Sciatic nerve (tissue), 2 donors: ENCODE results near the gene USO1. TPM values are rescaled to one million over a fixed set of nuclear protein-coding genes. Genes with fewer than 3 reads are reported as not detected.
"Not testable (repeated sequence)": the region's sequence is repeated elsewhere in the genome, so short reads cannot be mapped to it uniquely, and the experiment has no call there.

Experiments used
- ATAC-seq: fragments of 200-7000 bp; cut with Tn5 transposase; one replicate; pipeline ENCODE4 v1.9.1; 2020; ENCODE audit warnings: mild to moderate bottlenecking, moderate library complexity
- DNase-seq: peaks from one replicate; pipeline ENCODE4 v3.0.0-alpha.2; 2020; ENCODE audit warnings: low spot score
- intact Hi-C: fragments of 100-400 bp; cut with DNase I; formaldehyde crosslinking; loops from one replicate; pipeline ENCODE4 v1.14.2; 2022
- total RNA-seq: library from RNA; stranded (reverse); fragmentation: NEBNext Ultra II Directional; extraction: Animal tissue kit (Norgen Biotek cat#: 25700); gene quantifications from one replicate; pipeline ENCODE4 v1.2.1, GENCODE V29; 2021
- donor health status: DM: no; HTN: no; CAD: no.
- donor health status: DM: no; HTN: no; CAD: no.

USO1 gene, protein sequence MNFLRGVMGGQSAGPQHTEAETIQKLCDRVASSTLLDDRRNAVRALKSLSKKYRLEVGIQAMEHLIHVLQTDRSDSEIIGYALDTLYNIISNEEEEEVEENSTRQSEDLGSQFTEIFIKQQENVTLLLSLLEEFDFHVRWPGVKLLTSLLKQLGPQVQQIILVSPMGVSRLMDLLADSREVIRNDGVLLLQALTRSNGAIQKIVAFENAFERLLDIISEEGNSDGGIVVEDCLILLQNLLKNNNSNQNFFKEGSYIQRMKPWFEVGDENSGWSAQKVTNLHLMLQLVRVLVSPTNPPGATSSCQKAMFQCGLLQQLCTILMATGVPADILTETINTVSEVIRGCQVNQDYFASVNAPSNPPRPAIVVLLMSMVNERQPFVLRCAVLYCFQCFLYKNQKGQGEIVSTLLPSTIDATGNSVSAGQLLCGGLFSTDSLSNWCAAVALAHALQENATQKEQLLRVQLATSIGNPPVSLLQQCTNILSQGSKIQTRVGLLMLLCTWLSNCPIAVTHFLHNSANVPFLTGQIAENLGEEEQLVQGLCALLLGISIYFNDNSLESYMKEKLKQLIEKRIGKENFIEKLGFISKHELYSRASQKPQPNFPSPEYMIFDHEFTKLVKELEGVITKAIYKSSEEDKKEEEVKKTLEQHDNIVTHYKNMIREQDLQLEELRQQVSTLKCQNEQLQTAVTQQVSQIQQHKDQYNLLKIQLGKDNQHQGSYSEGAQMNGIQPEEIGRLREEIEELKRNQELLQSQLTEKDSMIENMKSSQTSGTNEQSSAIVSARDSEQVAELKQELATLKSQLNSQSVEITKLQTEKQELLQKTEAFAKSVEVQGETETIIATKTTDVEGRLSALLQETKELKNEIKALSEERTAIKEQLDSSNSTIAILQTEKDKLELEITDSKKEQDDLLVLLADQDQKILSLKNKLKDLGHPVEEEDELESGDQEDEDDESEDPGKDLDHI
- total RNA-seq, result 64.1 TPM

DNA sequence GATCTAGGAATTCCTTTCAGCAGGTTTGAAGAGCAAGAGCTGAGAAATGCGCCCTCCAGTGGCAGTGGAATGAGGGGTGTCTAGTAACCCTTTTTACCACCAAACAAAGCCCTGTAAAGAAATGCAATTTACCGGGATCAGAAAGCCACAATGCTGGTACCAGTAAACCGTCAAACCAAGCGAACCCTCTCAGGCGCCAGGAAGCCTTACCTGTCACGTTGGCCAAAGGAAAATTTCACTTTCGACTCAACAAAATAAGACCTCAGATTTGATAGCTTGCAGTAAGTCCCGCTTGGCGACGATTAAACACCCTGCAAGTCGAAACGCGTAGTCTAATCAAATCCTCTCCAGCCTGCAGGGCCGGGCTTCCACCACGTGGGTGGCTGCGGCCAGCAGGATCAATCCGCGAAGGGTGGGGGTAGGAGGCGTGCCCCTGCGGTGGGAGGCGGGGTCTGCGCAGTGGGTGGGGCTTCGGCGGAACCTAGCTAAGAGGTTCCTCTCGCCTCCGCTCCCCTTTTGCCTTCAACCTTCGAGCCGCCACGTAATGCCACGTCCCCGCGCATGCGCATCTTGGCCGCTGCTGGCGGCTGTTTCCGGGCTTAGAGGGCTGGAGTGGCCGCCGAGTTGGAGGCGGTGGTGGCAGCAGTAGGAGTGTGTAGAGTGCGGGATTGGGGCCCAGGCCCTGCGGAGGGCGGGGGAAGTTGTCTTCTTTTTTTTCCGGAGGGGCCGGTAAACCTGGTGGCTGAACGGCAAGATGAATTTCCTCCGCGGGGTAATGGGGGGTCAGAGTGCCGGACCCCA, at the start of gene USO1:
Gene USO1 (plus strand): TSS at position 512 of the 801 bp plus-strand sequence. CDS start 243 bp downstream, at position 755.
- intact Hi-C loops, result loop anchor here (10.0 kb wide), 1 partner anchor 49 kb away; the partner anchor contains the start of gene G3BP2
- peak; percentile 100 for DNase-seq
- ATAC-seq, result peak; percentile 99

DNA sequence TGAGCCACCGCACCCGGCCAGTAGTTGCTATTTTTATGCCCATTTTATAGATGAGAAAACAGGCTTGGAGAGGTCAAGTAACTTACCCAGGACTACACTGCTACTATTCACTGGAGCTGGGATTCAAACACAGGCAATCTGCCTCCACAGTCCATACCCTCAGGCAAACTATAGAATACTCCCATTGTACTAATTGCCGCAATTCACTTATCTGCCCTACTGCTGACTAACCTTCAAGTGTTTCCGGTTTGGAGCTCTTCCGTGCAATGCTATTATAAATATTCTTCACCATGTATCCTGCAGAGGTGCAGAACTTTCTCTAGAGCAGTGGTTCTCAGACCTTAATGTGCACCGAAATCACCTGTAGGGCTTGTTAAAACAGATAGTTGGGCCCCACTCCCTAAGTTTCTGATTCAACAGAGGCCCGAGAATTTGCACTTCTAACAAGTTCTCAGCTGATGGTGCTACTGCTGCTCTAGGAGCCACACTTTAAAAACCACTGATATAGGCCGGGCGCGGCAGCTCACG, 49.3 kb upstream of the USO1 start:
- no peak for ATAC-seq
- intact Hi-C loops, result loop anchor here (10.0 kb wide), 1 partner anchor 50 kb away; the partner anchor contains the start of gene USO1
- DNase-seq, result no peak

DNA sequence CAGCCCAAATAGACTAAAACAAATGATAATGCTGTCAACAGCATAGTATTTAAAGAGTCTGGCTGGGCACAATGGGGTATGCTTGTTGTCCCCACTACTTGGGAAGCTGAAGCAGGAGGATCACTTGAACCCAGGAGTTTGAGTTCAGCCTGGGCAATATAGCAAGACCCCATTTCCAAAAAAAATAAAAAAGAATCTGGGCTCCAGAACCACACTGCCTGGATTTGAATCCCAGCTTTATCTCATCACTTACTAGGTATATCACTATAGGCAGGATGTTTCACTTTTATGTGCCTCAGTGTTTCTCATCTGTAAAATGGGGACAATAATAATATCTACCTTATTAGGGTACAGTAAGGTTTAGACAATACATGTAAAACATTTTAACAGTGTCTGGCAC, 45.9 kb upstream of the USO1 start:
- DNase-seq (no peak), ATAC-seq (no peak)
- intact Hi-C loops, result loop anchor here (10.0 kb wide), 1 partner anchor 46 kb away; the partner anchor contains the start of gene USO1

DNA sequence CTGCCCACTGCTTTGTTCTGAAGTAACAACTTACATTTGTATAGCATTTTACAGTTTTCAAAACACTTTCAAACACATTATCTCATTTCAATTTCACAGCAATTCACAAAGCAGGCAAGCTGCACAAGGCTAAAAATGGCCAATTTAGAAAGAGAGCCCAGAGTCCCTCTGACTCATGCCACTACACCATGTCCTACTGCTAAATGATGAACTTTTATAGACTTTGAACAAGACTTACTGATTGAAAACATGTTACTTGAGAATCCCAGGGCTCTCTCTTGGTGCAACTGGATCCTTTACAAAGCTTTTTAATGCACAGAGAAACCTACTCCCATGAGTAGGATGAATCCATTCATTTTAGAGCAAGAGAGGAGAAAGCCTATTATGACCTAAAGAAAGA, 45.4 kb upstream of the USO1 start:
- intact Hi-C loops, result loop anchor here (10.0 kb wide), 1 partner anchor 46 kb away; the partner anchor contains the start of gene USO1
- no peak for DNase-seq
- ATAC-seq, result no peak

DNA sequence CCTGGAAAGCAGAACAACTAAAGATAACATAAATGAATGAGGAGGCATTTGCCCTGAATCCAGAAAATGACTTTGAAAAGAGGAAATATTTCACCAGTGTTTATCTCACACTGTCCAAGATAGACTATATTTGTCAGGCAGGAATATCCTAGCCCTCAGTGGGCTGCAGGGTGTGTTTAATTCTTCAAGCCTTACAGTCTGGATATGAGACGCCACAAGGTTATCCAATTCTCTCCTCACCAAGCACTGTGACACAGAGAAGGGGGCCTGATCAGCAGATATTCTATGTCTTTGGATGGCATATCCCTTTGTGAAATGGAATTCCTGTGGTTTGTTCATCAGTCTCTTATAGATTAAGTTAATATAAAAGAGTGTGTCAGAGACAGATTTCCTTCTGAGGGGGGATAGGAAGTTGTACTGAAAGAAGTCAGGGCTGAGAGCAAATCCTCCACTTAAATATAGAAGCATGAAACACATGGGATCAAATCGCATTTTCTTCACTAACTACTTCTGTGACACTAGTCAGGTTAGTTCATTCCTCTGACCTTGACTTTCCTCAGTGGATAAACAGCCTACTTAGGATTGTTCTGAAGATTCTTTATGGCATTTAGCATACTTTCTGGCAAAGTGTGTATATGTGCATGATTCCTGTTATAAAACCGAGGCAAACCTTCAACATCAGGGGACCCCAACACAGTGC, 44.4 kb upstream of the USO1 start:
- no peak for ATAC-seq
- intact Hi-C loops, result loop anchor here (10.0 kb wide), 1 partner anchor 45 kb away; the partner anchor contains the start of gene USO1
- no peak for DNase-seq

DNA sequence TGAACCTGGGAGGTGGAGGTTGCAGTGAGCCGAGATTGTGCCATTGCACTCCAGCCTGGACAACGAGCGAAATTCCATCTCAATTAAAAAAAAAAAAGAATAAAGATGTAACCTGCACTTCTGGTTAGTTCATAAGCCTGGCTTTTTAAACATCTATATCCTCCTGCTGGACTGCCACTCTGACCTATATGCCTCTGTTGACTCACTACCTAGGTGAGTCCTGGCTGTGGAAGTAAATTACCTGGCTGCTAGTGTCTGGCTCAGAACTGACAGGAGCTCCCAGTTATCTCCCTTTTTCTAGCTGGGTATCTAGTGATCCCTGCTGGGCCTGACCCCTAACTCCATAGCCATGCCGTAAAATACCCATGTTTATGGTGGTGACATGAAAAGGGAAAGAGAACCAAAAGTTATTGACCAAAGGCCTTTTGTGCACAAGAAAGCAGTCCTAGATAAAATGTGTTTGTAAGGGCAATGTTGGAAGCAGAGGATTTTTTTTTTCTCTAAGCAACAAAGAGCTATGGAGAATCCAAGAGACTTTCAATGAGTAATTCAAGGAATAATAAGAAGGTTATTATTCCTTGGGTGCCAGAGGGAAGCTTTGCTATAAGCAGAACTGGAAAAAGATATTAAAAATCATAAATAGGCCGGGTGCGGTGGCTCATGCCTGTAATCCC, 40.8 kb upstream of the USO1 start:
- ATAC-seq (no peak), DNase-seq (no peak)
- intact Hi-C loops, result no loop called here

DNA sequence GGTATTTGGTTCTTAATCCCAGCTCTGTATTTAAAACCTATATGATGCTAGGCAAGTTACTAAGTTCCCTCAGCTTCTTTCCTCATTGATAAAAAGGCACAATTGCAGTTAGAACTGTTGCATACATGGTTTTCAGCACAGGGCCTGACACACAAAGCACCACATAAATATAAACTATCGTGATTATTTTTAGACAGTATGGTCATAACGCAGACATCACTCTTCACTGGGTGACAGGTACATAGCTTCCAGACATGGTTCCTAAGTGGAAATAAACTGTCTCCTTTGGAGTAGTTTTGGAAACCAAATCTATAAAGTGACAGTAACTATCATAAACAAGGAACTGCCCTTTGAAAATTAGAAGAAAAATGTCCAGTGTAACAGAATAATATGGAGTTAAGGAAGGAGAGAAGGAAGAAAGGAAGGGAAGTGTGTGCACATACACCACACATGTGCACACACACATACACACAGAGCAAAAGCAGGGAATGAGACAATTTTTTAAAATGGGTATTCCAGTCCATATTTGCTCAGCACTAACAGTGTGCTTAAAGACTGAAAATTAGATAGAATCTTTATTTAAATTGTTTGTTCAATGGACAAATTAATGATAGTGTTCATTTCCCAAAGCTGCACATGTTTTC, 38.7 kb upstream of the USO1 start:
- intact Hi-C loops, result no loop called here
- DNase-seq (no peak), ATAC-seq (no peak)

DNA sequence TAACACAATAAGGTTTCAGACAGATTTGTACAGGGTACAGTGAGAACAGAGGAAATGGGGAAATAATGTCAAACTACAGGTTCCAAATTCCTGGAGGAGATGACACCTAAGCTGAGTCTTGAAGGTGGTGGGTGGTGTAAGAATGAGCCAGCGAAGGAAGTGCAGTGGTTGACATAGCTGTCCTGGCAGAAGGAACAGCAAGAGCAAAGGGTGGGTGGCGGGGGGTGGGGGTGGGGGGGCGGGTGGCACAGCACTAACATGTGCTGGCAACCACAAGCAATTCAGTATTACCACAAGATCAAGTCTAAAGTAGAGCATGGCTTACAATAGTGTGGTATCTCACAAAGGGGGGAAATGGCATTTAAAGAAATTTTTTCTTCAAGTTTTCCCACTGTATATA, 38.0 kb upstream of the USO1 start:
- intact Hi-C loops, result no loop called here
- DNase-seq (no peak), ATAC-seq (no peak)

DNA sequence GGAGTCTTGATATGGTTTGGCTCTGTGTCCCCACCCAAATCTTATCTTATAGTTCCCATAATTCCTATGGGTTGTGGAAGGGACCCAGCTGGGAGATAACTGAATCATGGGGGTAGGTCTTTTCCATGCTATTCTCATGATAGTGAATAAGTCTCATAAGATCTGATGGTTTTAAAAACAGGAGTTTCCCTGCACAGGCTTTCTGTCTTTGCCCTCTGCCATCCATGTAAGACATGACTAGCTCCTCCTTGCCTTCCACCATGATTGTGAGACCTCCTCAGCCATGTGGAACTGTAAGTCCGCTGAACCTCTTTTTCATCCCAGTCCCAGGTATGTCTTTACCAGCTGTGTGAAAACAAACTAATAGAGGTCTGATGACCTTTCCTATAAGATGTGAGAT, 37.3 kb upstream of the USO1 start:
- ATAC-seq, intact Hi-C loops, DNase-seq: not testable (repeated sequence)

DNA sequence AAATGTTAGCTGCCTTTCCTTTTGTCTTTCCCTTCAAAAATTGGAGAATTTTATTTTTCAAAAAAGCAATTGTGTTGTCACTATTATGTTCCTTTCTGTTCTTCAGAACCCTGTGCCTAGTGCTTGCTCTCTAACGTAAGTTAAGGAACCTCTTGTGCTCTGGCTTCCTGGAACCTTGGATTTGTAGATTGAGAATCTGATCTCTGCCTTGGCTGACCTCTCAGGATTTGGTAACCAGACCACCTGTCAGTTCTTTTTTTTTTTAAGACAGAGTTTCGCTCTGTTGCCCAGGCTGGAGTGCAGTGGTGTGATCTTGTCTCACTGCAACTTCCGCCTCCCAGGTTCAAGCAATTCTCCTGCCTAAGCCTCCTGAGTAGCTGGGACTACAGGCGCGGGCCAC, 32.3 kb upstream of the USO1 start:
- intact Hi-C loops, result not testable (repeated sequence)

DNA sequence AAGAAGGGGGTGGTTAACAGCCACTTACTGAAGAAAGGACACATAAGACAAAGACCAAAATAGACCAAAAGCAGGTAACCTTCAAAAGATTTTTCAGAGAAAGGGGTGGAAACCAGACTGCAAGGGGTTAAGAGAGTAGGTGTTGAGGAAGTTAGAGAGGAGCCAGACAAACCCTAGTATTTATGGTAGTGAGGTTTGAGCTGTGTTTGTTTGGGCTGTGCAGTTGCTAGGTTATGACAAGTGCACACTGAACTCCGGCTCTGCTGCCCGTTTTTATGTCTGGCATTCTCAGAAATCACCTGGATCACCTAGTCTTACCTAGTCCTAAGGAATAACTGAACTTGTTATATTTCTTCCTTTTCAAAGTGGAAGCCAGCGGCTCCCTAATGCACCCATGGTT, 28.3 kb upstream of the USO1 start:
- no peak for DNase-seq
- intact Hi-C loops, result no loop called here
- no peak for ATAC-seq

More for the DNA sequence above, 32.3 kb upstream of the USO1 start:
- not testable (repeated sequence) for ATAC-seq, DNase-seq

DNA sequence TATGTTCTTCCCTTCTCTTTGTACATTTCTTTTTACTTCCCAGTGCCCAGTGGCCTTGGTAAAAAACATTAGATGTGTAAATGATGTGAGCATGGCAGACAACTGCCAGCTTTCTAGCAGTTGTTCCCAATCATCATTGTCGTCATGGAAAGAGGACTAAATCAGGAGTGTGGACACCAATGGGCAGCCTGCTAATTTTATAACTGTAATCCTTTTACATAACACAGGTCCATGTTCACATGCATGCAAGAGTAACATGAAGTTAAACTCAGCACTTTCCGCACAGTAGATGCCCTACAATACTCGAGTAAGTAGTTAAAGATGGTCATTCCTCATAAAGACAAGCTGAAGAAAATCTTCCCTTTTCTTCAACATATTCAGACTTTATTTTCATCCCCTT, 27.8 kb upstream of the USO1 start:
- ATAC-seq, result no peak
- intact Hi-C loops, result no loop called here

DNA sequence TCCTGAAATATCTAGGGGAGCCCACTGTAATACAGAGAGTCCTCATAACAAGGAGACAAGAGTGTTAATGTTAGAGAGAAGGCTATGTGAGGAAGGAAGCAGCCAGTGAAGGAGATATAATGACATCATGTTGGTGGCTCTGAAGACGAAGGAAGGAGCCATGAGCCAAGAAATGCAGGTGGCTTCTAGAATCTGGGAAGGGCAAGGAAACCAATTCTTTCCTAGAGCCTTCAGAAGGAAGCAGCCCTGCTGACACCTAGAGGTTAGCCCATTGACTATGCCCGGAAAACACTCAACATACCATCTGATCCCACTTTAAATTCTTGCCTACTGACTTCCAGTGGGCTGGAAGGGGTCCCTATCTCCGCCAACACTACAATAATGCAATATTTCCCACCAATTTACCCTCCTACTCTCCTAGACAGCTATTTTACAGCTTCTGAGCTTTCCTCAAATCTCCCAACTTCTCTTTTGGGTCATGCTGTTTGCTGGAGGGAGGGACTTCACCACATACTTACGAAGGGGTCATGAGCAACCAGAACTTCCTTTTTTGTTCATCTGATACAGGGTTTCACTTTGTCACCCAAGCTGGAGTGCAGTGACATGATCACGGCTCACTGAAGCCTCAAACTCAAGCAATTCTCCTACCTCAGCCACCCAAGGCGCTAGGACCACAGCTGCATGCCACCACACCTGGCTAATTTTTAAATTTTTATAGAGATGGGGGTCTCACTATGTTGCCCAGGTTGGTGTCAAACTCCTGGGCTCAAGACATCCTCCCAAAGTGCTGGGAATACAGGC, 26.0 kb upstream of the USO1 start:
- DNase-seq (no peak), ATAC-seq (peak; percentile 66)
- intact Hi-C loops, result no loop called here

More for the DNA sequence above, 27.8 kb upstream of the USO1 start:
- no peak for DNase-seq

DNA sequence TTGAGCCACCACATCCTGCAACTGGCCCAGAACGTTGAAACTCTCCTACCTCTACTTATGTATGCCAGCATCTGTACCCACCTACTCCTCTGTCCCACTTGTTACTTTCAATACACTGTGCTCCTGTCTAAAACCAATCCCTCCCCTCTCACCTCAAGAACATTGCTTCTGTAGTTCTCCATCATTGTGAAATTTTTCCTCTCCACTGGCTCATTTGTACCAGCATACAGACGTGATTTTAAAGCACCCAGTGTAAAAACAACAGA, 25.5 kb upstream of the USO1 start:
- DNase-seq (no peak), ATAC-seq (no peak)
- intact Hi-C loops, result no loop called here

DNA sequence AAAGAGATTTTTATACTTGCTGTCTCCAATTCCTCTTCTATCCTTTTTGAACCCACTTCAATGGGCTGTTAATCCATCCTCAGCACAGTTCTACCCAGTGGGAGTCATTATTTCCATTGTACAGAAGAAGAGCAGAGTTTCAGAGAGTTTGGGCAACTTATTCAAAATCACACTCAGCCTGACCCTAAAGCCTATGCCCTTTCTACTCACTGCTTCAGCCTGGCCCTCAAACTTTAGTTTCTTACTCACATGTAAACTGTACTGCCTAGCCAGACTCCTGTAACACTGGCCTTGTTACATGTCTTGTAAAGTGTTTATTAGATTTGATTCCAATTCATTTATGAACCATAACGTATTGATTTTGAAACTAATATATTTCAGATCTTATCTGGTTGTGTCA, 25.1 kb upstream of the USO1 start:
- DNase-seq, result no peak
- intact Hi-C loops, result no loop called here
- no peak for ATAC-seq

DNA sequence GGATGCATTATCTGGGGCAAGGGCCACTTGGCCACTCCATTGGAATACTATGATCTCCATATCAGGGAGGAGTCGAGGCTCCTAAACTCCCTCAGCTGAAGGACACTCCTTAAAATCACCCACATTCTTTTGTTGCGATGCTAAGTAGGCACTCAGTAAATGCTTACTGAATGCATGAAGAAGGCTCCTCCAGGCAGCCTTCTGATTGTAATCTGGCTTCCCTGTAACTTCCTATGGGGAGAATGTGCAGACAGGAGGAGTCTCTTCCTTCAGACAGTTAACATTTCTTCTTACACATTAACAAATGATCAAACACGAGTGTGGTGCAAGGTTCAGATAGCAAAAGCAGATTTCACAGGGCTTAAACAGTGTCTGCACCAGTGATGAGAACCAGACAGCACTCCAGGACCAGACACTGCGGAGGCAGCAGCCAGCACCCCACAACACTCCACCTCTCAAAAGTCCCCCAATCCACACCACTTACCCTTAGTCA, 21.4 kb upstream of the USO1 start:
- ATAC-seq (no peak), DNase-seq (no peak)
- intact Hi-C loops, result no loop called here
